ENCODE results near the gene NAALADL2.

NAALADL2 gene

GRCh38 chr3:175272392-175272791 lies 413.3 kb downstream of the NAALADL2 start:
- DNase-seq, result no peak

GRCh38 chr3:175273573-175273972 lies 414.4 kb downstream of the NAALADL2 start:
- DNase-seq, result no peak

GRCh38 chr3:175274056-175274455 lies 414.9 kb downstream of the NAALADL2 start:
- DNase-seq, result peak; percentile 87

- no peak for DNase-seq
Measured at GRCh38 chr3:175274474-175275218, 415.5 kb downstream of the NAALADL2 start.

- no peak for DNase-seq
Measured at GRCh38 chr3:175278680-175279079, 419.5 kb downstream of the NAALADL2 start.

- DNase-seq, result no peak
Measured at GRCh38 chr3:175279457-175279856, 420.3 kb downstream of the NAALADL2 start.

- DNase-seq, result no peak
Measured at GRCh38 chr3:175279911-175280310, 420.8 kb downstream of the NAALADL2 start.

- DNase-seq, result no peak
Measured at GRCh38 chr3:175287361-175287963, 428.3 kb downstream of the NAALADL2 start.

GRCh38 chr3:175288621-175289020 lies 429.5 kb downstream of the NAALADL2 start:
- DNase-seq, result no peak

- no peak for DNase-seq
Measured at GRCh38 chr3:175294793-175295192, 435.7 kb downstream of the NAALADL2 start.

GRCh38 chr3:175295248-175296130 lies 436.4 kb downstream of the NAALADL2 start:
- DNase-seq, result no peak

- DNase-seq, result no peak
Measured at GRCh38 chr3:175297216-175297615, 438.1 kb downstream of the NAALADL2 start.

GRCh38 chr3:175301741-175302140 lies 442.6 kb downstream of the NAALADL2 start:
- DNase-seq, result no peak

- no peak for DNase-seq
Measured at GRCh38 chr3:175304404-175304803, 445.3 kb downstream of the NAALADL2 start.

GRCh38 chr3:175307642-175308041 lies 448.5 kb downstream of the NAALADL2 start:
- DNase-seq, result no peak

- DNase-seq, result no peak
Measured at GRCh38 chr3:175308097-175308496, 449.0 kb downstream of the NAALADL2 start.

- DNase-seq, result no peak
Measured at GRCh38 chr3:175310046-175310445, 450.9 kb downstream of the NAALADL2 start.

GRCh38 chr3:175311404-175311803 lies 452.3 kb downstream of the NAALADL2 start:
- no peak for DNase-seq

GRCh38 chr3:175311946-175312345 lies 452.8 kb downstream of the NAALADL2 start:
- no peak for DNase-seq

- no peak for DNase-seq
Measured at GRCh38 chr3:175312791-175313190, 453.7 kb downstream of the NAALADL2 start.

GRCh38 chr3:175316799-175317198 lies 457.7 kb downstream of the NAALADL2 start:
- no peak for DNase-seq

- DNase-seq, result no peak
Measured at GRCh38 chr3:175325440-175325839, 466.3 kb downstream of the NAALADL2 start.

- no peak for DNase-seq
Measured at GRCh38 chr3:175326041-175326440, 466.9 kb downstream of the NAALADL2 start.

GRCh38 chr3:175329373-175329772 lies 470.2 kb downstream of the NAALADL2 start:
- DNase-seq, result no peak
